Fibroblast of lung (primary cell): Measurements from ENCODE around the gene RIN2. TPM values are rescaled to one million over a fixed set of nuclear protein-coding genes. Genes with fewer than 3 reads are reported as not detected.
"Not testable (repeated sequence)": the region's sequence is repeated elsewhere in the genome, so short reads cannot be mapped to it uniquely, and the experiment has no call there.

ENCODE experiments used
- DNase-seq, 2 donors: peaks; one replicate each; pipeline versions ENCODE4 v3.0.0 to v3.0.0-alpha.2; 2010; ENCODE audit warnings: low read depth in 2 of 2
- H2AFZ ChIP-seq: 2 replicates; pipeline ENCODE4 v1.5.1; 2012; ENCODE audit warnings: low read length, control low read depth, inconsistent platforms
- H3K27ac ChIP-seq: 2 replicates; pipeline ENCODE4 v1.5.1; 2011; ENCODE audit warnings: low read length, control low read depth; ENCODE audit not compliant: insufficient read depth
- H3K27me3 ChIP-seq: 2 replicates; pipeline ENCODE4 v1.5.1; 2011; ENCODE audit warnings: mild to moderate bottlenecking, low read length; ENCODE audit not compliant: control insufficient read depth, insufficient read depth
- H3K36me3 ChIP-seq: 2 replicates; pipeline ENCODE4 v1.5.1; 2011; ENCODE audit warnings: low read length; ENCODE audit not compliant: control insufficient read depth, insufficient read depth
- H3K4me1 ChIP-seq: 2 replicates; pipeline ENCODE4 v1.5.1; 2011; ENCODE audit warnings: low read length; ENCODE audit not compliant: control insufficient read depth, insufficient read depth; ENCODE audit errors: extremely low read depth
- H3K4me2 ChIP-seq: 2 replicates; pipeline ENCODE4 v1.5.1; 2011; ENCODE audit warnings: low read length, control low read depth; ENCODE audit not compliant: insufficient read depth; ENCODE audit errors: extremely low read depth
- H3K4me3 ChIP-seq, 4 experiments: fragments of 200-600 bp in 1 of 4; sonication (generic) in 1 of 4; replicated peaks in 1 of 4; 2 replicates each; pipeline ENCODE4 v1.5.1; 2011 to 2016; ENCODE audit warnings: low read length in 4 of 4, low read depth in 3 of 4, mild to moderate bottlenecking in 3 of 4, control low read depth in 2 of 4, inconsistent platforms in 1 of 4, mixed read lengths in 1 of 4; ENCODE audit not compliant: insufficient read depth in 1 of 4; ENCODE audit errors: control extremely low read depth in 1 of 4
- H3K79me2 ChIP-seq: 2 replicates; pipeline ENCODE4 v1.5.1; 2012; ENCODE audit warnings: mild to moderate bottlenecking, low read length, inconsistent platforms; ENCODE audit not compliant: control insufficient read depth, insufficient read depth
- H3K9ac ChIP-seq: 2 replicates; pipeline ENCODE4 v1.5.1; 2011; ENCODE audit warnings: mild to moderate bottlenecking, low read length, control low read depth; ENCODE audit not compliant: insufficient read depth
- H3K9me3 ChIP-seq: 2 replicates; pipeline ENCODE4 v1.5.1; 2012; ENCODE audit warnings: low read depth, low read length; ENCODE audit not compliant: control insufficient read depth, insufficient read depth
- H4K20me1 ChIP-seq: 2 replicates; pipeline ENCODE4 v1.5.1; 2011; ENCODE audit warnings: low read length; ENCODE audit not compliant: control insufficient read depth, insufficient read depth; ENCODE audit errors: extremely low read depth
- EZH2 ChIP-seq: IDR thresholded peaks from 2 replicates; pipeline ENCODE4 v1.5.1; 2012; ENCODE audit warnings: low read length, control low read depth, mild to moderate bottlenecking; ENCODE audit errors: missing control alignments
- polyA plus RNA-seq, 2 donors: library from polyadenylated mRNA; depleted of rRNA in 1 of 2; stranded (reverse) in 1 of 2; unstranded in 1 of 2; fragments of >200 nt; gene quantifications; 2 replicates each; pipeline ENCODE4 v1.2.1, GENCODE V29; 2011 to 2012; ENCODE audit warnings: missing spikeins in 1 of 2
- total RNA-seq: library from RNA; depleted of rRNA; stranded (reverse); fragments of >200 nt; gene quantifications from 2 replicates; pipeline ENCODE4 v1.2.1, GENCODE V29; 2014
- TF ChIP-seq, protein P1 (sequence below), 2 donors: IDR thresholded peaks in 1 of 2; conservative IDR thresholded peaks in 1 of 2; 1 replicate in 1 of 2; 2 replicates in 1 of 2; pipeline ENCODE4 v1.5.1; 2011 to 2012; ENCODE audit warnings: low read length in 2 of 2, control low read depth in 1 of 2, inconsistent platforms in 1 of 2, low read depth in 1 of 2, mild to moderate bottlenecking in 1 of 2

RIN2 gene
- total and polyA plus RNA-seq, 2 donors (not counting 1 experiment from before 2014, with no cell fraction given) = 30.2 to 61.4 TPM

DNA sequence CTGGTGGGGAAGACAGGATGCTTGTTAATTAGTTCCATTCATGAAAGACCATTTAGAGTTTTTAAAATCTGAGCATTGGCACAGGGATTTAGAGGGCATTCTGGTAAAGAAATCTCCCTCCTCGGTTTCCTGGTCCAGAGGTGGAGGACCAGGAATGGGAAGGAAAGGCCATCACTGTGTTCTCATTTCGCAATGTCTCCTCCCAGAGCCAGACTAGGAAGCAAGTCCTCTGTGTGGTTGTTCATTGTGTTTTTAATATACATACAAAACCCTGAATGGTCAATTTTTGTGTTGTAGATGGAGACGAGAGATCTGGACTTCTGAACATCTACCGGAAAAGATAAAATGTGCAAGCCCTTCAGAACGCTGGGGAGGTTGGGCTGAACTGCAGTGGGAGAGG, 41.3 kb downstream of the RIN2 start:
- H3K36me3 ChIP-seq = peaks cover 2% of the 10 kb centered on the region
- no peak for DNase-seq
- H3K79me2 ChIP-seq = no peaks in the 10 kb centered on the region
- H3K4me1 ChIP-seq = no peaks in the 10 kb centered on the region
- no peak overlapping the region for H2AFZ ChIP-seq
- H3K27ac ChIP-seq = no peak overlapping the region
- TF ChIP-seq, protein P1, sequence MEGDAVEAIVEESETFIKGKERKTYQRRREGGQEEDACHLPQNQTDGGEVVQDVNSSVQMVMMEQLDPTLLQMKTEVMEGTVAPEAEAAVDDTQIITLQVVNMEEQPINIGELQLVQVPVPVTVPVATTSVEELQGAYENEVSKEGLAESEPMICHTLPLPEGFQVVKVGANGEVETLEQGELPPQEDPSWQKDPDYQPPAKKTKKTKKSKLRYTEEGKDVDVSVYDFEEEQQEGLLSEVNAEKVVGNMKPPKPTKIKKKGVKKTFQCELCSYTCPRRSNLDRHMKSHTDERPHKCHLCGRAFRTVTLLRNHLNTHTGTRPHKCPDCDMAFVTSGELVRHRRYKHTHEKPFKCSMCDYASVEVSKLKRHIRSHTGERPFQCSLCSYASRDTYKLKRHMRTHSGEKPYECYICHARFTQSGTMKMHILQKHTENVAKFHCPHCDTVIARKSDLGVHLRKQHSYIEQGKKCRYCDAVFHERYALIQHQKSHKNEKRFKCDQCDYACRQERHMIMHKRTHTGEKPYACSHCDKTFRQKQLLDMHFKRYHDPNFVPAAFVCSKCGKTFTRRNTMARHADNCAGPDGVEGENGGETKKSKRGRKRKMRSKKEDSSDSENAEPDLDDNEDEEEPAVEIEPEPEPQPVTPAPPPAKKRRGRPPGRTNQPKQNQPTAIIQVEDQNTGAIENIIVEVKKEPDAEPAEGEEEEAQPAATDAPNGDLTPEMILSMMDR (conservative IDR thresholded peaks at IDR 0.05 in 1 of 2, IDR thresholded peaks at IDR 0.05 in 1 of 2; ENCODE audit: low read depth in 1 of 2, low read length in 2 of 2) = no peak
- no peak for TF ChIP-seq EZH2
- no peaks in the 10 kb centered on the region for H3K9me3 ChIP-seq
- H3K9ac ChIP-seq = no peak overlapping the region
- no peak overlapping the region for H3K4me2 ChIP-seq
- no peak overlapping the region for H3K4me3 ChIP-seq
- H4K20me1 ChIP-seq = no peaks in the 10 kb centered on the region
- no peaks in the 10 kb centered on the region for H3K27me3 ChIP-seq

GRCh38 chr20:19802099-19802491, 44.0 kb downstream of the RIN2 start:
- H3K9me3 ChIP-seq = no peaks in the 10 kb centered on the region
- no peak overlapping the region for H3K27ac ChIP-seq
- H3K36me3 ChIP-seq = peaks cover 2% of the 10 kb centered on the region
- no peak overlapping the region for H3K4me2 ChIP-seq
- H2AFZ ChIP-seq = no peak overlapping the region
- DNase-seq = no peak
- peaks cover 4% of the 10 kb centered on the region for H3K4me1 ChIP-seq
- no peak overlapping the region for H3K4me3 ChIP-seq
- no peak overlapping the region for H3K9ac ChIP-seq
- TF ChIP-seq, protein P1 (conservative IDR thresholded peaks at IDR 0.05 in 1 of 2, IDR thresholded peaks at IDR 0.05 in 1 of 2; ENCODE audit: low read depth in 1 of 2, low read length in 2 of 2) = no peak
- no peak for TF ChIP-seq EZH2
- H4K20me1 ChIP-seq = no peaks in the 10 kb centered on the region
- H3K79me2 ChIP-seq = no peaks in the 10 kb centered on the region
- no peaks in the 10 kb centered on the region for H3K27me3 ChIP-seq

DNA sequence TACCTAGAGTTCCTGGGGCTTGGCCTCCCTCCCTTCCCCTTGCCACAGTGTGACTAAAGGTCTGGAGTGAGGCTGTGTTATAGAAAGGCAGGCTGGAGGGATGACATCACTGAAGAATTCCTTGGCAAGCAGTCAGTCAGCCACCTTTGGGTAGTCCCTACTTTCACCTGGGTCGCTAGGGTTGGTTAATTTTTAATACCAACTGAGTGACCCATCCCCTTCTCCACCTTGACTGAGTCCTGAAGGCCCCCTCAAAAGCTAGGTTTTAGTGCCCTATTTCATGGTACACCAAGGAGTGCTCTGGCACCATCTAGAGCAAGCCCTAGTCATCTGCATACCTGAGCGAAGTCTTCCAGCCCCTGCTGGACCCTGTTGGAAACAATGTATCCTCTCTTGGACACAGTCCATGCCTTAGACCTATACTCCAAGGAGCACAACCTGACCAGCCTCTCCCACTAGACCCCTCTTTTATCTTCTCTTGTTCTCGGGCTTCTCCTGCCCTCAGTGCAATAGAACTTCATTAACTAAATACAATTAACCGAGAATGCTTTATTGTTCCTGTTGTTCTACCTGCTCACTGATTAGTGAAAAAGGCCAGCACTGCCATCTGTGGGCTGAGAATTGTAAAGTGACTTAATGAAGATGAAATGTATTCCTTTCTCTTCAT, 44.6 kb downstream of the RIN2 start:
- no peaks in the 10 kb centered on the region for H3K9me3 ChIP-seq
- no peaks in the 10 kb centered on the region for H4K20me1 ChIP-seq
- peaks cover 2% of the 10 kb centered on the region for H3K36me3 ChIP-seq
- H3K79me2 ChIP-seq = no peaks in the 10 kb centered on the region
- H2AFZ ChIP-seq = no peak overlapping the region
- no peak overlapping the region for H3K9ac ChIP-seq
- H3K4me2 ChIP-seq = no peak overlapping the region
- H3K4me1 ChIP-seq = peaks cover 6% of the 10 kb centered on the region
- peak in 1 of 2 donors; percentile 56 for DNase-seq
- no peaks in the 10 kb centered on the region for H3K27me3 ChIP-seq
- no peak overlapping the region for H3K27ac ChIP-seq
- no peak for TF ChIP-seq EZH2
- TF ChIP-seq, protein P1 (conservative IDR thresholded peaks at IDR 0.05 in 1 of 2, IDR thresholded peaks at IDR 0.05 in 1 of 2; ENCODE audit: low read depth in 1 of 2, low read length in 2 of 2) = peak in 1 of 2 donors; percentile 13
- H3K4me3 ChIP-seq = no peak overlapping the region

GRCh38 chr20:19806276-19806675, 48.2 kb downstream of the RIN2 start:
- not testable (repeated sequence) for H3K27me3 ChIP-seq, H3K79me2 ChIP-seq, H3K9me3 ChIP-seq, H3K36me3 ChIP-seq, H3K9ac ChIP-seq, DNase-seq, H3K4me1 ChIP-seq, H3K4me2 ChIP-seq, H4K20me1 ChIP-seq, H3K4me3 ChIP-seq, H3K27ac ChIP-seq, H2AFZ ChIP-seq
